MG63 (cell line): Measurements from ENCODE around the gene EIF3D. TPM values are rescaled to one million over a fixed set of nuclear protein-coding genes. Genes with fewer than 3 reads are reported as not detected.

Experiments
- DNase-seq: peaks from one replicate; pipeline ENCODE4 v3.0.0-alpha.2; 2020
- H3K27me3 ChIP-seq: fragments of 250-450 bp; sonication (Bioruptor Pico); 2 replicates; pipeline ENCODE4 v1.5.1; 2020; ENCODE audit warnings: mild to moderate bottlenecking, moderate library complexity
- H3K36me3 ChIP-seq: fragments of 250-450 bp; sonication (Bioruptor Pico); 2 replicates; pipeline ENCODE4 v1.5.1; 2020; ENCODE audit warnings: mild to moderate bottlenecking, moderate library complexity
- H3K4me3 ChIP-seq: fragments of 250-450 bp; sonication (Bioruptor Pico); 2 replicates; pipeline ENCODE4 v1.5.1; 2020; ENCODE audit warnings: mild to moderate bottlenecking, moderate library complexity
- H3K9me3 ChIP-seq: fragments of 250-450 bp; sonication (Bioruptor Pico); 2 replicates; pipeline ENCODE4 v1.5.1; 2020; ENCODE audit warnings: mild to moderate bottlenecking, moderate library complexity
- total RNA-seq: library from RNA; depleted of rRNA; stranded (reverse); fragments of >200 nt; shearing (Covaris generic); gene quantifications from 2 replicates; pipeline ENCODE4 v1.2.3, GENCODE V29; 2014; ENCODE audit warnings: low replicate concordance; rRNA removed

EIF3D gene, protein sequence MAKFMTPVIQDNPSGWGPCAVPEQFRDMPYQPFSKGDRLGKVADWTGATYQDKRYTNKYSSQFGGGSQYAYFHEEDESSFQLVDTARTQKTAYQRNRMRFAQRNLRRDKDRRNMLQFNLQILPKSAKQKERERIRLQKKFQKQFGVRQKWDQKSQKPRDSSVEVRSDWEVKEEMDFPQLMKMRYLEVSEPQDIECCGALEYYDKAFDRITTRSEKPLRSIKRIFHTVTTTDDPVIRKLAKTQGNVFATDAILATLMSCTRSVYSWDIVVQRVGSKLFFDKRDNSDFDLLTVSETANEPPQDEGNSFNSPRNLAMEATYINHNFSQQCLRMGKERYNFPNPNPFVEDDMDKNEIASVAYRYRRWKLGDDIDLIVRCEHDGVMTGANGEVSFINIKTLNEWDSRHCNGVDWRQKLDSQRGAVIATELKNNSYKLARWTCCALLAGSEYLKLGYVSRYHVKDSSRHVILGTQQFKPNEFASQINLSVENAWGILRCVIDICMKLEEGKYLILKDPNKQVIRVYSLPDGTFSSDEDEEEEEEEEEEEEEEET
- total RNA-seq = 575 and 712 TPM in 2 replicates

DNA sequence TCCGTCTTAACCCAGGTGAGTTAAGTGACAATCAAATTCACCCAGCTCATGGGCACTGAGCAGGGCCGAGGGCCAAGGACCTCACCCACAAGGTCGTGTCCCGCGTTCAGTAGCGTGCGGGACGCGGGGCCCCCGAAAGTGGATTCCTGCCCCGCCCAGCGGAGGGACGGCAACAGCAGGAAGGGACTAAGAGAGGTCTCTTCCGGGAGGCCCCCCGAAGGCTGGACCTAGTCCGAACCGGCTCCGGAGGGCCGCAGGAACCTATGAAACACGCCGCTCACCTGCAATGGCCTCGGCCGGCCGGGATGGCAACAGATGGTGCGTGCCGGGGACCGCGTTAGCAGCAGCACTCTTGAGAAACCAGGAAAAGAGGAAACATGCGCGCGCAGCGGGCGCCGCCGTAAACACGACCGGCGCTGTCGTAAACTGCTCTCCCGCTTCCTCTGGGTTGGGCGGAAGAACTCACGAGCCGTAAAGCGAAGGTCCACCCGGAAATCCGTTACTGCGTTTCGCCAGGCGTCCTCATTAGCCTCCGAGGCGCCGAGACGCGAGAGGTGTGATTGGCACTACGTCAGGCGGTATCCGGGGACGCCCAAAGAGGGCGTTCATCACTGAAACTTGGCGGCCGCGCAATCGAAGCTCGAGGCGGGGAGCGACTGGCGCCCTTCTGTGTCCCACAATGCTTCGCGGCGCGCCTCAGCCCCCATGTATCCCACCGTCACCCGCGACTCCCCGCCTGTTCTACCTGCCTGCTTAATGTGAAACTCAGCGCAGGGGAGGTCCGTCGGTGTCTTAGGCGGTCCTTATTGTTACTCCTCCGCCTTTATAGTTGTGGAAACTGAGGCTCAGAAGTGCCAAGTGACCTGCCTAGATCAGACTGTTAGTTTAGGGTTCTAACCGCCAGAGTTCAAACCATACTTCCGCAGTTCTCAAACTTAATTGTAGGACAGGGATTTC is at the start of gene EIF3D:
Gene EIF3D, minus strand, starts transcription at position 372 of the 957 bp plus-strand sequence. CDS start 3,045 bp downstream, outside the sequence.
- DNase-seq = peak; percentile 99
- peaks cover 41% of the 10 kb centered on the region for H3K36me3 ChIP-seq
- peak within 1 kb of the TSS; percentile 67 for H3K4me3 ChIP-seq
- no peaks in the 10 kb centered on the region for H3K27me3 ChIP-seq
- no peaks in the 10 kb centered on the region for H3K9me3 ChIP-seq

DNA sequence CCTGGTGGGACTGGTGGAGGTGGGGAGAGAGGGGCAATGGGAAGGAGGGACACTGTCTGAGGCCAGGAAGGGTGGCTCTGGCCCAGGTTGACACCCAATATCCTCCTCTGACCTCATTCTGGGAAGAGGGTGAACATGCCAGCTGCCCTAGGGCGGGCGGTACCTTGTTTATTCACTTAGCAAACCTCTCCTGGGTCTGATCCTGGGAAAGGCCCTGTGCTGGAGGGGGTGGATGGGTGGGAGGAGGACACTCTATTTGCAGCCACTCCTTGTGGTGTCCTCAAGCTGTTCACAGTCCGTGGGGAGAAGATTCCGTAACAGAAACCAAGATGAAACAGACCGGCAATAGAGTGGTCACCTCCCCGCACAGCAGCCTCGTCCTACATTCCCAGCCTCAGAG is 49.7 kb upstream of the EIF3D start:
- DNase-seq = no peak
- H3K27me3 ChIP-seq = peaks cover 2% of the 10 kb centered on the region
- no peak overlapping the region for H3K4me3 ChIP-seq
- no peaks in the 10 kb centered on the region for H3K36me3 ChIP-seq
- no peaks in the 10 kb centered on the region for H3K9me3 ChIP-seq

DNA sequence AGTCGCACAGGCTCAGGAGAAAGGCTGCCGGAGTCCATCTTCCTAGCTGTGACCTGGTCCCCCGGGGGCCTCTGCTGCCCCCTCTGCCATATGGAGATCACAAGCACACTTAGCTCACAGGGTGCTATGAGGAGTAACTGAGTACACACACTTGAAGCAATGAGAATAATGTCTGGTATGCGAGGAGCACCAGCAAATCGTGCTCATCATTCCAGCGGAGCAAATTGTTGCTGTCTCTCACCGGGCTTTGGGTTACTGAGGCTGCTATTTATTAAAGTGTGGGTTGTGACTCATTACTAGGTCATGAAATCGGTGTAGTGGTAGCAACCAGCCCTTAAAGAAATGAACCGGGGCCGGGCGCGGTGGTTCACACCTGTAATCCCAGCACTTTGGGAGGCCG is 48.1 kb upstream of the EIF3D start:
- H3K27me3 ChIP-seq = no peaks in the 10 kb centered on the region; the same call in 1 of the 2 replicates
- peak; percentile 74 for DNase-seq

DNA sequence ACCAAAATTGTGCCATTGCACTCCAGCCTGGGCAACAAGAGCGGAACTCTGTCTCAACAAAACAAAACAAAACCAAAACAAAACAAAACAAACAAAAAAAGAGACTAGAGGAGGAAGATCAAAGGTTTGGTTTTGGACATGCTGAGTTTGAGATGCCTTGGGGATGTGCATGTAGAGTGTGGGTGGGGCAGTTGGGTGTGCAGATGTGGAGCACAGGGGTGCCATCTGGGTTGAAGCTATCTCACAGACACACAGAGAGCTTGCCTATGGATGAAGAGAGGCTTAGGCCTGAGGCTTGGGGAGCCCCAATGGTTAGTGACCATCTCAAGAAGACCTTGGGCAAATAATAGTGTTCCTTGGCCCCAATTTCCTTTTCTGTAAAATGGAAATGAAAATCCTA is 45.8 kb upstream of the EIF3D start:
- Histone ChIP-seq H3K9me3 (no peaks in the 10 kb centered on the region), H3K27me3 (no peaks in the 10 kb centered on the region), H3K36me3 (no peaks in the 10 kb centered on the region), H3K4me3 (no peak overlapping the region)
- DNase-seq = no peak

More for the DNA sequence above, 48.1 kb upstream of the EIF3D start:
- H3K4me3 ChIP-seq = no peak overlapping the region
- H3K36me3 ChIP-seq = no peaks in the 10 kb centered on the region
- no peaks in the 10 kb centered on the region for H3K9me3 ChIP-seq

DNA sequence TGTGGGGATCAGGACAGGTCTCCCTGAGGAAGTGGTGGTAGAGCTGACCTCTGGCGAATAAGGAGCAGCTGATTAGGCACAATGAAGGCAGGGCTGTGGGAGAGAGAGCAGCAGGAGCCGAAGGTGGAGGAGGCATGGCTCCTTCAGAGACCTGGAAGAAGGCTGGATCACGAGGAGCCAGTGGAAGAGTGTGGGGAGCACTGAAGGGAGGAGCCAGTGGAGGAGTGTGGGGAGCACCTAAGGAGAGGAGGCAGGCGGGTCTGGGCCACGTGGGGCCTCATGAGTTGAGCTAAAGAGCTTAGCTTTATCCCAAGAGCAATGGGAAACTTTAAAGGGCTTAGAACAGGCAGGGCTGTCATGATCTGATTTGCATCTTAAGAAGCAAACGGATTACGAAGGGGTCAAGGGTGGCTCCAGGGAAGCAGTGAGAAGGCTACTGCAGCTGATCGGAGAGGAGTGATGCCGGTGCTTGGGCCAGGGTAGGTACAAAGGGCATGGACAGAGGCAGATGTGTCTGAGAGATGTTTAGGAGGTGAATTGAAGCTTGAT is 44.9 kb upstream of the EIF3D start:
- H3K9me3 ChIP-seq = no peaks in the 10 kb centered on the region
- no peak overlapping the region for H3K4me3 ChIP-seq
- H3K36me3 ChIP-seq = no peaks in the 10 kb centered on the region
- no peak for DNase-seq
- no peaks in the 10 kb centered on the region for H3K27me3 ChIP-seq

DNA sequence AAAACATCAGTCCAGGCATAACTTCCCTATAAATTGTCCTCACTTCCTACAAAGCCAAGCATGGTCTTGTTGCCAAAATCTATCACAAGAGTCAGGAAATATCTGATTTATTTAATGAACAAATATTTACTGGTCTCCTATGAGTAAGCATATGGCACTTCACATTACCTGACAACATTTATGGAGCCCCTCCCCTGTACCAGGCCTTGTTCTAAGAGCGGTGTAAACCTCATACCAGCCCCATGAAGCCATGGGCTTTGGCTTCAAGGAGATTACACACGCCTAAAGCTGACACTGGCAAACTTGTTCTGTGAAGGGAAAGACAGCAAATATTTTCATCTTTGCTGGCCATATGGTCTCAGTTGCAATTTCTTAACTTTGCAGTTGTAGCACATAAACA is 43.0 kb upstream of the EIF3D start:
- no peak overlapping the region for H3K4me3 ChIP-seq
- no peak for DNase-seq

DNA sequence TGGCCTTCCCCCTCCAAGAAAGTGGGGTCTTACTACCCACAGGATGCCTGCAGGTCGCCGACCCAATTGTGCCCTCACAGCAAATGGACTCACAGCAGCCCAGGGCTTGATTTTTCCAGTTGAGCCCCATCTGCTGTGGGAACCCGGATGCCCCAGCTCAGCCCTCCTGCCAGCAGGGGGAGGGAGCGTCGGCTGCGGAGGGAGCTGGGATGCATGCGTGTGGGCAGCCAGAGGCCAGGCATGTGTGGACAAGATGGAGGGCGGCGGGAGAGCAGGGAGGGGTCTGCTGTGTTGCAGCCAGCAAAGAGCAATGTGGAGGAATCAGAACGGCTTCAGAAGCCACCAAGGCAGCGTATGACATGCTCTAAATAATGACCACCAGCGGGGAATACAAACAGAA is 41.0 kb upstream of the EIF3D start:
- peak; percentile 18 for DNase-seq
- H3K4me3 ChIP-seq = no peak overlapping the region
- H3K27me3 ChIP-seq = no peaks in the 10 kb centered on the region
- no peaks in the 10 kb centered on the region for H3K36me3 ChIP-seq
- H3K9me3 ChIP-seq = no peaks in the 10 kb centered on the region

More for the DNA sequence above, 43.0 kb upstream of the EIF3D start:
- Histone ChIP-seq H3K36me3 (no peaks in the 10 kb centered on the region), H3K9me3 (no peaks in the 10 kb centered on the region), H3K27me3 (no peaks in the 10 kb centered on the region)

DNA sequence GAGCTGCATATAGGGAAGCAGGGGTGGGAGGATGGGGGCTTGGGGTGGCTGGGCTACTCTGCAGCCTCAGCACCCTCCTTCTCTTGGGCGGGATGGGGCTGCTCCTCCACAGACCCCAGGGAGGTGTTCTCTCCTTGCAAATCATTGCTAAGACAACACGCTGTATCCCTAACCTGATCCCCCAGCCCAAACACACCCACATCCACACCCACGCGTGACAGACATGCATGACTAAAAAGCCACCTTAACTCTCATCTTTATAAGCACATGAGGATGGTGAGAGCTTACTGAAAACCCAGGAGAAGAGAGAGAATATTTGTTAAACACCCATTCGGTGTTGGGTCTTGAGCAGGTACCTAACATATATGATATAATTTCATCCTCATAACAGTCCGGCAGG is 39.9 kb upstream of the EIF3D start:
- H3K27me3 ChIP-seq = no peaks in the 10 kb centered on the region
- no peak overlapping the region for H3K4me3 ChIP-seq
- H3K36me3 ChIP-seq = no peaks in the 10 kb centered on the region
- no peaks in the 10 kb centered on the region for H3K9me3 ChIP-seq
- no peak for DNase-seq

DNA sequence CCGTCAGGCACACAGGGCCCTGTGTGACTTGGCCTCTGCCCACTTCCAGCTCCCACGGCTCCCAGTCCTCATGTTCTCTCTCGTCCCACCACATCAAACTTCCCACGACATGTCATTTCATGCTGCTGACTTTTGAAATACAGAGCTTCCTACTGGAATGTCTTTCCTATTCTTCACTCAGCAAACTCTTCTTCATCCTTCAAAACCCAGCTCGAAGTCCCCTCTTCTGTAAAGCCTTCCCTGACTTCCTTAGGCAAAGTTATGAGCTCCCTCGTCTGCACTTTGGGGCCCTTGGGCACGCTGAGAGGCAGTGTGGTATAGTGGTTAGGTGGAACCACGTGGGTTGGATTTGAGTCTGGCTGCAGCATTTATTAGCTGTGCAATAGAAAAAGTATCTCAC is 37.8 kb upstream of the EIF3D start:
- H3K4me3 ChIP-seq = no peak overlapping the region
- no peaks in the 10 kb centered on the region for H3K9me3 ChIP-seq
- no peaks in the 10 kb centered on the region for H3K27me3 ChIP-seq
- DNase-seq = no peak
- H3K36me3 ChIP-seq = no peaks in the 10 kb centered on the region

DNA sequence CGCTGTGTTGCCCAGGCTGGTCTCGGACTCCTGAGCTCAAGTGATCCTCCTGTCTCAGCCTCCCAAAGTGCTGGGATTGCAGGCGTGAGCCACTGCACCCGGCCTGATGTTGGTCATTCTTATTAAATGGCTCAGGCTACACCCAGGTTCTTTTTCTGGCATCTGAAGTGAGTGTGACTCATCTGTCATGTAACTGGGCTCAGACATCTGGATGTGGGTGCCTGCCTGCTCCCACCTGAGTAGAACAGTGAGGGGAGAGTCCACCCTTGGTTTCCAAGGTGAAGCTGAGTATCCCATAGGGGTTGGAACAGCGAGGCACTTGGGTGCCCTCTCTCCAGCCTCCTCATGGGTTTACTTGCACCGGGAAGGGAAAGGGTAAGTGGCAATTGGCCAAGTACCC is 36.7 kb upstream of the EIF3D start:
- DNase-seq = no peak
- Histone ChIP-seq H3K27me3 (no peaks in the 10 kb centered on the region), H3K36me3 (no peaks in the 10 kb centered on the region), H3K4me3 (no peak overlapping the region), H3K9me3 (no peaks in the 10 kb centered on the region)

DNA sequence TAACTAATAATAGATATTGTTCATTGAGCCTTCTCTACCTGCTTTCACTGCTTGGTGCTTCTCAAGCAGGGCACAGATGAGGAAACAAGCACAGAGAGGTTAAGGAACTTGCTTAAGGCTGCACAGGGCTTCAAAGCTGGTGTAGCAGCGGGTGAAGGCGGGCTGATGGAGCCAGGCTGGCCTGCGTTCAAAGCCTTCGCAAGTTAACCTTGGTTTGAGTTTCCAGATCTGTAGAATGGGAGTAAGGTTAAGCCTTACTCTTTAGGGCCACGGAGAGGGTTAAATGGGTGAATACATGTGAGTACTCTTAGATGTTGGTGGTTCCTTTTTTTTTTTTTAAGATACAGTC is 36.2 kb upstream of the EIF3D start:
- no peak overlapping the region for H3K4me3 ChIP-seq
- DNase-seq = no peak
- H3K27me3 ChIP-seq = no peaks in the 10 kb centered on the region

DNA sequence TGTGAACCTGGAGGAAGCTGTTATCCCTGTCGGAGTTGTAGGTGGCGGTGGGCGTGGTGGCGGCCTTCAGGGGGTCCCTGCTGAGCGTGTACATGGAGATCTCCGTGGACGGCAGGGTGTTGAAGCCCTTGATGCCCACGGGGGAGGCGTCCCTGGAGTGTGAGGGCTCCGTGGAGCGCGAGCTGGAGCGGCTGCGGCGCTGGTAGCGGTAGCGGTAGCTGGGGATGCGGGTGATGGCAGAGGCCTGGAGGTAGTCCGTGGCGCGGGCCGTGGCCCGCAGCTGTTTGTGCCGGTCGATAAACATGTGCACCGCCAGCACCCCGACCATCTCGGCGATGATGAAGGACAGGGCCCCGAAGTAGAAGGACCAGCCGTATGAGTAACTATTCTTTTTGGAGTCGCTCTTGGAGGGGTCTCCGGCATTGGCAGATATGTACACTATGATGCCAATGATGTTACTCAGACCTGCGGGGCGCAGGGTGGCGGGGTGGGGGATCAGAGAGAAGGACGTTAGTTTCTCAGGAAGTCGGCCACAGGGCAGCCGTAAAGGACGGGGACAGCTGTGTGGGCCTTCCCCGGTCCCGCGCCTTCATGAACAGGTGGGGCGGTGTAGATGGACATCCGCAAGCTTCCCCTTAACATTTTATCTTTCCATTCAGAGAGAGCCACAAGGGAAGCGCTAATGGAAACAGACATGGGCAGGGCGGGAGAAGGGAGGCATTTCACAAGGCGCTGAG is 35.6 kb upstream of the EIF3D start:
- H3K9me3 ChIP-seq = no peaks in the 10 kb centered on the region
- DNase-seq = no peak
- H3K4me3 ChIP-seq = no peak overlapping the region

More for the DNA sequence above, 36.2 kb upstream of the EIF3D start:
- Histone ChIP-seq H3K9me3 (no peaks in the 10 kb centered on the region), H3K36me3 (no peaks in the 10 kb centered on the region)

DNA sequence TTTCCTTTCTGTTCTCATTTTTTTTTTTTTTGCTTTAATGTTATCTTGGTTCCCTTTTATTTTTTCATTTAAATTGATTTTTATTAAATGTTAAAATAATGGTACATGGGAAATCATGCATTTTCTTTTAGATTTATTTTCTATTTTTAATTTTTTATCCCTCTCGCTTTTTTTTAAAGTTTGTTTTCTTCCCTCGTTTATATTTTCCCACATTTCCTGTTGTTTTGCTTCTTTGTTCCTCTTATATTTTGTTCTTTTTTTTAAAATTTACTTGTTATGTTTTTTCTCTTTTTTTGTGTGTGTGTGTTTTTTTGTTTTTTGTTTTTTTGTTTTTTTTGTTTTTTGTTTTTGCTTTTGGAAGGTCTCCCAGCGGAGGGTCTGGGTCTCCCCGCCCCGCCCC is 34.9 kb upstream of the EIF3D start:
- Histone ChIP-seq H3K4me3 (no peak overlapping the region), H3K36me3 (no peaks in the 10 kb centered on the region), H3K27me3 (no peaks in the 10 kb centered on the region), H3K9me3 (no peaks in the 10 kb centered on the region)
- DNase-seq = no peak

More for the DNA sequence above, 35.6 kb upstream of the EIF3D start:
- Histone ChIP-seq H3K36me3 (no peaks in the 10 kb centered on the region), H3K27me3 (no peaks in the 10 kb centered on the region)

DNA sequence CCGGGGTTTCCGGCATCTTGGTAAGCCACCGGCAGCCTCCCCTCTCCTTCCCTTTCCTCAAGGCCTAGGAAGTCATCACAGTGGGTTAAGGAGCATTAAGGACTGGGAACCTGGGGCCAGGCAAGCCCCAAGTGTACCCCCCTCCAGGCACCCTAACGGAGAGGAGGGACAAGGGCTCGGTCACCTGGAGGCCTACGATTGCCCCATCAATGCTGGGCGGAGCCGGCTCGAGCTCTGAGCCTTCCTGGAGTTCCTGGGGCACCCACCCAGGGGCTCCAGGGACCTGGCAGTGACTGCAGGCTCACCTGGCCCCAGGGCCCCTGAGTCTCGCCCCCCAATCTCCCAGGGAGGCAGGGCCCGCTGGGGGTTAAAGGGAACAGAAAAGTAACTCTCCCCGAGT is 34.5 kb upstream of the EIF3D start:
- no peak for DNase-seq
- no peak overlapping the region for H3K4me3 ChIP-seq

DNA sequence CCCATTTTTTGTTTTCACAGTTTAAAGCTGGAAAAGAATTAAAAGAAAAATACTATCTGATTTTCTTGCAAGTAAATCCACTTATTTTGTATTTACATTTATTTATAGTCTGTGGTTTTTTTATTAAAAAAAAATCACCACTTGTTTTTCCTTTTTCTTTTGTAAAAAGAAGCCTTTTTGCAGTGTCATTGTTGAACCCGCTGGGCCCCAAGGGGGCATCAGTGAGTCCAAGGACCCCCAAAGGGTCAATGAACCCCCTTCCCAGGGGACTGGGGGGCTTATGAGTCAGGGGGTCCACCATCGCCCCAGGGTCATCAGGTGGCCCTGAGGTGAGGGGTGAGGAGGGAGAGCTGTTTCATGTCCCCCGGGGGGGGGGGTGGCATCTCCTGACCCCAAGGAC is 34.0 kb upstream of the EIF3D start:
- no peak overlapping the region for H3K4me3 ChIP-seq

More for the DNA sequence above, 34.5 kb upstream of the EIF3D start:
- no peaks in the 10 kb centered on the region for H3K9me3 ChIP-seq
- no peaks in the 10 kb centered on the region for H3K36me3 ChIP-seq
- H3K27me3 ChIP-seq = no peaks in the 10 kb centered on the region

DNA sequence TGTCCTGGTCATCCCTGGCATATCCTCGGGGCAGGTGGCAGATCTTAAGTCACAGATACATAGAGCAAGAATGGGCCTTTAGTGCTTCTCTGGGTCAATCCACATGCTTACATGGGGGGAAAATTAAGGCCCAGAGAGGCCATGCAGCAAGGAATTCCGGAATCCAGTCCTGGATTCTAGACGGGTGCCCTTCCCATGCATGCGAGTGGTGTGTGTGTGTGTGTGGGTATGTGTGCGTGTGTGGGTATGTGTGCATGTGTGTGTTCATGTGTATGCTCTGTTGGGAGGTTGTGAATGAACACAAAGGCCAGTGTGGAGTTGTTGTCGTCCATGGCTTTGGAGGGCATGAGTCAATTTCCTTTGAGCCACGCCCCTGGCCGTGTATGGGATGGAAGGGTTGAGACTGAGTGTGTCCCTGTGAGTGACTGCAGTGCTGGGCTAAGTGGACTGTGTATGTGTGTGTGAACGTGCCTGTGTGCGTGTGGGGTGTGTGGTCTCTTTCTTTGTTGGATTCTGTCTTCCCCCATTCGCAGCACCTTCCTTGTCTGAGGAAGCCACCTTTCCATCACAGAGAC is 33.4 kb upstream of the EIF3D start:
- Histone ChIP-seq H3K36me3 (no peaks in the 10 kb centered on the region), H3K27me3 (no peaks in the 10 kb centered on the region), H3K4me3 (no peak overlapping the region), H3K9me3 (no peaks in the 10 kb centered on the region)
- DNase-seq = peak; percentile 55

More for the DNA sequence above, 34.0 kb upstream of the EIF3D start:
- no peaks in the 10 kb centered on the region for H3K9me3 ChIP-seq
- DNase-seq = no peak
- H3K27me3 ChIP-seq = no peaks in the 10 kb centered on the region
- no peaks in the 10 kb centered on the region for H3K36me3 ChIP-seq
